Lung (tissue), 12 donors: ENCODE results near the gene SRPX. TPM values are rescaled to one million over a fixed set of nuclear protein-coding genes. Genes with fewer than 3 reads are reported as not detected.
A peak's percentile ranks its signal among the peaks of the same experiment; 100 is the strongest.

Source experiments
- ATAC-seq: fragments of 200-7000 bp; cut with Tn5 transposase; one replicate; pipeline ENCODE4 v1.9.1; 2020; ENCODE audit warnings: moderate number of reproducible peaks; ENCODE audit not compliant: insufficient read depth, low FRiP score
- DNase-seq, 3 donors: peaks; one replicate each; pipeline ENCODE4 v3.0.0-alpha.2; 2013 to 2017
- H3K27ac ChIP-seq, 2 donors: one replicate each; pipeline ENCODE4 v1.5.1; 2013; ENCODE audit warnings: mild to moderate bottlenecking in 2 of 2, moderate library complexity in 2 of 2, control low read depth in 1 of 2, inconsistent platforms in 1 of 2, low read depth in 1 of 2, low read length in 1 of 2
- H3K27me3 ChIP-seq, 3 donors: one replicate each; pipeline ENCODE4 v1.5.1; 2013; ENCODE audit warnings: low read length in 2 of 3; ENCODE audit not compliant: control insufficient read depth in 3 of 3, insufficient read depth in 3 of 3
- H3K36me3 ChIP-seq, 4 donors: one replicate each; pipeline ENCODE4 v1.5.1; 2013; ENCODE audit warnings: low read length in 4 of 4, mild to moderate bottlenecking in 1 of 4, moderate library complexity in 1 of 4; ENCODE audit not compliant: control insufficient read depth in 4 of 4, insufficient read depth in 4 of 4
- H3K4me1 ChIP-seq, 5 donors: one replicate each; pipeline ENCODE4 v1.5.1; 2013; ENCODE audit warnings: low read length in 5 of 5, mild to moderate bottlenecking in 2 of 5, moderate library complexity in 1 of 5; ENCODE audit not compliant: control insufficient read depth in 5 of 5, insufficient read depth in 5 of 5
- H3K4me3 ChIP-seq: one replicate; pipeline ENCODE4 v1.5.1; 2013; ENCODE audit warnings: mild to moderate bottlenecking, control low read depth, moderate library complexity
- H3K9ac ChIP-seq, 2 donors: one replicate each; pipeline ENCODE4 v1.5.1; 2013; ENCODE audit warnings: low read length in 2 of 2, control low read depth in 1 of 2; ENCODE audit not compliant: insufficient read depth in 1 of 2
- H3K9me3 ChIP-seq, 4 donors: one replicate each; pipeline ENCODE4 v1.5.1; 2013; ENCODE audit warnings: low read length in 3 of 4, mild to moderate bottlenecking in 1 of 4, moderate library complexity in 1 of 4; ENCODE audit not compliant: control insufficient read depth in 4 of 4, insufficient read depth in 3 of 4
- CTCF ChIP-seq: IDR thresholded peaks from 2 replicates; pipeline ENCODE4 v1.5.1; 2012; ENCODE audit warnings: mild to moderate bottlenecking; ENCODE audit errors: control extremely low read depth, extremely low read depth
- WGBS, 2 donors: extraction: QIAGEN DNeasy Blood & Tissue Kit; methylation state at CpG; one replicate each; pipeline ENCODE4 v1.1.7; 2013; 5-methylcytosine and 5-hydroxymethylcytosine counted together
- polyA plus RNA-seq, 2 donors: library from polyadenylated mRNA; stranded (reverse); fragments of 200-250 nt; gene quantifications; one replicate each; pipeline ENCODE4 v1.2.1, GENCODE V29; 2013
- total RNA-seq, 2 donors: library from RNA; depleted of rRNA in 1 of 2; stranded (reverse); fragments of >200 nt in 1 of 2; gene quantifications; one replicate each; pipeline ENCODE4 v1.2.1, GENCODE V29; 2014 to 2021
- donor health status: control.
- donor health status: control.
- donor health status: Bipolar disorder and iron deficiency.
- donor health status: healthy.
- donor health status: DM: yes; HTN: yes; CAD: no.

The SRPX gene
- total and polyA plus RNA-seq, 4 donors: 43.4 to 71.0 (median 46.3) TPM

- no peak for TF ChIP-seq CTCF
- no peak overlapping the region for H3K9ac ChIP-seq
- H3K36me3 ChIP-seq: no peaks in the 10 kb centered on the region
- H3K9me3 ChIP-seq: peaks cover 0 to 8% (median 0%) of the 10 kb centered on the region in 4 donors
- peak in 1 of 3 donors; percentile 15 for DNase-seq
- H3K4me1 ChIP-seq: no peaks in the 10 kb centered on the region
- 28 to 51% methylated on average over 3 of the region's 3 CpGs for WGBS, 2 donors
- H3K27me3 ChIP-seq: peaks cover 0 to 2% (median under 1%) of the 10 kb centered on the region in 3 donors
- no peak for ATAC-seq
- peak overlapping the region in 1 of 2 donors; percentile 81 for H3K27ac ChIP-seq
- no peak overlapping the region for H3K4me3 ChIP-seq
Measured at GRCh38 chrX:38225093-38225492, 4.4 kb upstream of the SRPX start.

- DNase-seq (no peak), ATAC-seq (no peak)
- peak overlapping the region in 1 of 2 donors; percentile 53 for H3K27ac ChIP-seq
- no peak overlapping the region for H3K9ac ChIP-seq
- peaks cover 0 to 5% (median 0%) of the 10 kb centered on the region in 5 donors for H3K4me1 ChIP-seq
- no peak for TF ChIP-seq CTCF
- no peaks in the 10 kb centered on the region for H3K36me3 ChIP-seq
- H3K27me3 ChIP-seq: peaks cover 0 to 7% (median 5%) of the 10 kb centered on the region in 3 donors
- no peak overlapping the region for H3K4me3 ChIP-seq
- peaks cover 0 to 6% (median 0%) of the 10 kb centered on the region in 4 donors for H3K9me3 ChIP-seq
Measured at GRCh38 chrX:38224160-38224559, 3.5 kb upstream of the SRPX start.

- H3K4me1 ChIP-seq: peaks cover 0 to 5% (median 0%) of the 10 kb centered on the region in 5 donors
- H3K9me3 ChIP-seq: peaks cover 0 to 9% (median 0%) of the 10 kb centered on the region in 4 donors
- peak overlapping the region in 1 of 2 donors; percentile 81 for H3K27ac ChIP-seq
- DNase-seq (no peak), ATAC-seq (no peak)
- no peak for TF ChIP-seq CTCF
- peaks cover 0 to 13% (median 5%) of the 10 kb centered on the region in 3 donors for H3K27me3 ChIP-seq
- H3K9ac ChIP-seq: no peak overlapping the region
- no peaks in the 10 kb centered on the region for H3K36me3 ChIP-seq
- WGBS, 2 donors: 53 to 63% methylated on average over 10 of the region's 10 CpGs
- no peak overlapping the region for H3K4me3 ChIP-seq
Measured at GRCh38 chrX:38221391-38221929, 789 bp upstream of the SRPX start.
